ENCODE data around the gene KRTAP3-1.

The KRTAP3-1 gene

DNA sequence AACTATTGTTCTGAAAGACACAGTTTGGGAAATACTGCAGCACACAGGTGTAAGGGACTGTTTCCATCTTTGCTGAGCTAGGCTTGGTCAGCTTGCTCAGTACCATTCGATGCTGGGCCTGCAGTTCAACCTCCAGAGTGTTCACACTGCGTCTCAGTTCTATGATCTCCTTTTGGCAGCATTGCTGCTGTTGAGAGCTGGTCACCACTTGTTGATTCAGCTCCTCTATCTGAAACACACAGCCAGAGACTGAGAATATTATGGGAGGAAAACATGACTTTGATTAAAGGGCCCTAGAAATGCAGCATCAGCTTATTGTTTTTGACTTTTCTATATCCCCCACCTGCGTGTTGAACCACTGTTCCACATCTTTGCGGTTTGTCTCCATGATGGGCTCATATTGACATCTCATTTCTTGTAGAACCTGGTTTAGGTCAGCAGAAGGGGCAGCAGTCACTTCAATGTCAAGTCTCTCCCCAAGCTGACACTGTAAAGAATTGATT is 46.8 kb downstream of the KRTAP3-1 start:
- no peak overlapping the region for H3K4me3 ChIP-seq (ENCODE audit: low read depth, low read length)
- in situ Hi-C loops (cut with HindIII; ENCODE audit: low sequenced_read_pairs), result no loop called here
- DNase-seq (ENCODE audit: low read depth, low spot score), result no peak
- TF ChIP-seq, protein P1, sequence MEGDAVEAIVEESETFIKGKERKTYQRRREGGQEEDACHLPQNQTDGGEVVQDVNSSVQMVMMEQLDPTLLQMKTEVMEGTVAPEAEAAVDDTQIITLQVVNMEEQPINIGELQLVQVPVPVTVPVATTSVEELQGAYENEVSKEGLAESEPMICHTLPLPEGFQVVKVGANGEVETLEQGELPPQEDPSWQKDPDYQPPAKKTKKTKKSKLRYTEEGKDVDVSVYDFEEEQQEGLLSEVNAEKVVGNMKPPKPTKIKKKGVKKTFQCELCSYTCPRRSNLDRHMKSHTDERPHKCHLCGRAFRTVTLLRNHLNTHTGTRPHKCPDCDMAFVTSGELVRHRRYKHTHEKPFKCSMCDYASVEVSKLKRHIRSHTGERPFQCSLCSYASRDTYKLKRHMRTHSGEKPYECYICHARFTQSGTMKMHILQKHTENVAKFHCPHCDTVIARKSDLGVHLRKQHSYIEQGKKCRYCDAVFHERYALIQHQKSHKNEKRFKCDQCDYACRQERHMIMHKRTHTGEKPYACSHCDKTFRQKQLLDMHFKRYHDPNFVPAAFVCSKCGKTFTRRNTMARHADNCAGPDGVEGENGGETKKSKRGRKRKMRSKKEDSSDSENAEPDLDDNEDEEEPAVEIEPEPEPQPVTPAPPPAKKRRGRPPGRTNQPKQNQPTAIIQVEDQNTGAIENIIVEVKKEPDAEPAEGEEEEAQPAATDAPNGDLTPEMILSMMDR (IDR thresholded peaks at IDR 0.05; ENCODE audit: low read depth, low read length), result no peak

DNA sequence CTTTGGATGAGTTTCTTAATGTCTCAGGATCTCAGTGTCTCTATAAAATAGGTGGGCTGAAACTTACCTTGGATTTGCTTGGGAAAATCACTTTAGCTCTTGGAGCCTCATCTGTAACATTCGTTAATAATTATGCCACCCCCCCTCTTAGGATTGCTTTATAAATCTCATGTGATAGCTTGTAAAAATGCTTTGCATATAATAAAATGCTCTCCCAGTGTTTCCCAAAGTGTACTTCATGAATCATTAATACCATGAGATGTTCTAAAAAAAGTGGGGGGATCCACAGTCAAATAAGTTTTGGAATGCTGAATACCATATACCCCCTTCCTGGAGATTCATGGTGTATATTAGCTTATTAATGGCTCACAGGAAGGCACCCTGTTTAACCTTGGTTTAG is 47.3 kb downstream of the KRTAP3-1 start:
- H3K4me3 ChIP-seq (ENCODE audit: low read depth, low read length), result no peak overlapping the region
- in situ Hi-C loops (cut with HindIII; ENCODE audit: low sequenced_read_pairs), result no loop called here
- TF ChIP-seq, protein P1 (IDR thresholded peaks at IDR 0.05; ENCODE audit: low read depth, low read length), result no peak
- DNase-seq (ENCODE audit: low read depth, low spot score), result no peak

DNA sequence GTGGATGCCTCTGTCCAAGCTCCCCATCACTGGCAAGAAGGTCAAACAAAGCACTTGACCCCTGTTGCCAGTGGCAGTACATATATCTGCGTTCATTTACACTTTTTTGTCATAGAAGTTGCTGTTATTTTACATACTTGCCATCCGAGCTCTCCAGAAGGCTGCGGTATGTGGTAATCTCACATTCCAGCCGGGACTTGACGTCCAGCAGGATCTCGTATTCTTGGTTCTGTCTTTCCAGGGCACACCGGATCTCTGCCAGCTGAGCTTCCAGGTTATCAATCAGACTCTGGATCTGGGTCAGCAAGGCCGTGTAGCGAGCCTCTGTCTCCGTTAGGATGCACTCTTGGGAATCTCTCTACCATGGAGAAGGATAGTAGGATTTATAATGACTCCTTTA is 48.8 kb downstream of the KRTAP3-1 start:
- DNase-seq (ENCODE audit: low read depth, low spot score), result no peak
- TF ChIP-seq, protein P1 (IDR thresholded peaks at IDR 0.05; ENCODE audit: low read depth, low read length), result no peak
- H3K4me3 ChIP-seq (ENCODE audit: low read depth, low read length), result no peak overlapping the region
- in situ Hi-C loops (cut with HindIII; ENCODE audit: low sequenced_read_pairs), result no loop called here

Data from astrocyte of the spinal cord (primary cell).